ENCODE data around the gene ZNF683.

GRCh38 chr1:26363549-26364448 is 8.8 kb downstream of the ZNF683 start:
- TF ChIP-seq REST (IDR thresholded peaks at IDR 0.05; ENCODE audit: low read depth, low read length) (no peak), TBL1XR1 (IDR thresholded peaks at IDR 0.05; ENCODE audit: low read depth, low read length) (no peak), EED (IDR thresholded peaks at IDR 0.05; ENCODE audit: low read depth) (no peak)
